ENCODE measurements around the gene CDC45.

CDC45 gene

DNA sequence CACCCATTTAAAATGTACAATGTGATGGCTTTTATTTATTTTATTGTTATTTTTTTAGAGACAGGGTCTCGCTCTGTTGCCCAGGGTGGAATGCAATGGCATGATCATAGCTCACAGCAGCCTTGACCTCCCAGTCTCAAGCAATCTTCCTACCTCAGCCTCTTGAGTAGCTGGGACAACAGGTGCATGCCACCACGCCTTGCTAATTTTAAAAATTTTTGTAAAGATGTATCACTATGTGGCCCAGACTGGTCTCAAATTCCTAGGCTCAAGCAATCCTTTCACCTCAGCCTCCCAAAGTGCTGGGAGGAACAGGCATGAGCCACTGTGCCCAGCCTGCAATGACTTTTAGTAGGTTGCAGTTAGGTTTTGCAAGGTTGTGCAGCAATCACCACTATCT lies 30.2 kb downstream of the CDC45 start:
- no peak overlapping the region for H3K18ac ChIP-seq (ENCODE audit: low read depth in 1 of 2, low read length in 2 of 2)
- H3K9ac ChIP-seq (ENCODE audit: low read length), result no peak overlapping the region
- no peak overlapping the region for H2AK5ac ChIP-seq (ENCODE audit: low read length, severe bottlenecking)
- no peaks in the 10 kb centered on the region for H3K79me1 ChIP-seq (replicated peaks; ENCODE audit: low read length, poor library complexity, severe bottlenecking)
- H3K4ac ChIP-seq (ENCODE audit: low read depth in 1 of 2, low read length in 2 of 2), result no peak overlapping the region
- no peak overlapping the region for H2AFZ ChIP-seq (ENCODE audit: low read depth, low read length)
- H3K27ac ChIP-seq (ENCODE audit: low read length, poor library complexity, severe bottlenecking), result no peak overlapping the region
- H3K4me2 ChIP-seq (ENCODE audit: low read length, poor library complexity, severe bottlenecking), result no peak overlapping the region
- peaks cover 0 to 23% of the 10 kb centered on the region in 2 experiments for H3K36me3 ChIP-seq (ENCODE audit: control insufficient read depth in 1 of 2, insufficient read depth in 2 of 2, low read depth in 1 of 2, low read length in 2 of 2)
- H2BK12ac ChIP-seq (ENCODE audit: low read length in 2 of 2), result no peak overlapping the region
- DNase-seq, result no peak
- peaks cover 10% of the 10 kb centered on the region for H3K9me3 ChIP-seq (ENCODE audit: control insufficient read depth, low read length)
- H4K91ac ChIP-seq (ENCODE audit: low read length), result no peak overlapping the region
- H3K23ac ChIP-seq (ENCODE audit: low read length in 2 of 2), result no peak overlapping the region
- no peak overlapping the region for H4K8ac ChIP-seq (ENCODE audit: low read length)
- WGBS, result 86% methylated on average over 1 of the region's 2 CpGs
- H3K4me1 ChIP-seq (ENCODE audit: control insufficient read depth, insufficient read depth, low read depth, low read length), result no peaks in the 10 kb centered on the region
- H3K27me3 ChIP-seq (ENCODE audit: control insufficient read depth in 1 of 2, insufficient read depth in 1 of 2, low read length in 2 of 2), result no peaks in the 10 kb centered on the region
- H2BK5ac ChIP-seq (ENCODE audit: low read depth, low read length, poor library complexity, severe bottlenecking), result no peak overlapping the region
- no peak overlapping the region for H2BK120ac ChIP-seq (ENCODE audit: low read depth, low read length)
- no peak overlapping the region for H3K14ac ChIP-seq (ENCODE audit: low read length in 2 of 2)
- no peak overlapping the region for H3K4me3 ChIP-seq (ENCODE audit: insufficient read depth in 1 of 2, low read depth in 1 of 2, low read length in 2 of 2)
- H2BK15ac ChIP-seq (ENCODE audit: low read depth, poor library complexity, severe bottlenecking), result no peak overlapping the region

DNA sequence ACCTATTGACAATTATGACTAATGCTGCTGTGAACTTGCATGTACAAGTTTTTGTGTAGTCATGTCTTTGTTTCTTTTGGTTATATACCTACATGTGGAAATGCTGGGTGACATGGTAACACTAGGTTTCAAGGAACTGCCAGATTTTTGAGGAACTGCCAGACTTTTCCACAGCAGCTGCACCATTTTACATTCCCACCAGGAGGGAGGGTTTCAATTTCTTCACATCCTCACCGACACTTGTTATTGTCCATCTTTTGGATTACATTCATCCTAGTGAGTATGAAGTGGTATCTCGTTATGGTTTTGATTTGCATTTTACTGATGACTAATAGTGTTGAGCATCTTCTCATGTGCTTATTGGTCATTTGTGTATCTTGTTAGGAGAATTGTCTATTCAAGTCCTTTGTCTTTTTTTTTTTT lies 31.2 kb downstream of the CDC45 start:
- 100% methylated on average over 1 of the region's 2 CpGs for WGBS

DNA sequence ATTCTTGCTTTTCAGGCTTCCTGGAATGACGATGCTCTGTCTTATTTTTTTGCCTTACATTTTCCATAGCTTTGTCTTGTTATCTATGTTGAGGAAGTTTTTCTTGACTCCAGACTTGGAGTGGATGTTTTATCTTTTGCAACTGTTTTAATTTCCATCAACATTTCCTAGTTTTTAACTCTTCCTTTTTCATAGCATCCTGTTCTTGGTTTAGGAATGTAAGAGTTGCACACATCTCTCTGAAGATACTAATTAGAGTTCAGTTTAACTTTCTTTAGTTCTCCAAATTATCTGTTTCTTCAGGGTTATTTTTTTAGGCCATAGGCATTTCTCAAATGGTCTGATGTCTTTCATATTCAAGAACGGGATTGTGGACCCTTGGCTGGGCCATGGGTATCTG lies 34.1 kb downstream of the CDC45 start:
- Histone ChIP-seq H3K4me1 (ENCODE audit: control insufficient read depth, insufficient read depth, low read depth, low read length) (no peaks in the 10 kb centered on the region), H3K27me3 (ENCODE audit: control insufficient read depth in 1 of 2, insufficient read depth in 1 of 2, low read length in 2 of 2) (no peaks in the 10 kb centered on the region), H2BK120ac (ENCODE audit: low read depth, low read length) (no peak overlapping the region), H3K9me3 (ENCODE audit: control insufficient read depth, low read length) (peaks cover 10% of the 10 kb centered on the region), H3K4me2 (ENCODE audit: low read length, poor library complexity, severe bottlenecking) (no peak overlapping the region), H2BK15ac (ENCODE audit: low read depth, poor library complexity, severe bottlenecking) (no peak overlapping the region), H3K23ac (ENCODE audit: low read length in 2 of 2) (no peak overlapping the region), H3K27ac (ENCODE audit: low read length, poor library complexity, severe bottlenecking) (no peak overlapping the region), H3K14ac (ENCODE audit: low read length in 2 of 2) (no peak overlapping the region), H3K36me3 (ENCODE audit: control insufficient read depth in 1 of 2, insufficient read depth in 2 of 2, low read depth in 1 of 2, low read length in 2 of 2) (peaks cover 0 to 19% of the 10 kb centered on the region in 2 experiments), H2AK5ac (ENCODE audit: low read length, severe bottlenecking) (no peak overlapping the region), H2BK5ac (ENCODE audit: low read depth, low read length, poor library complexity, severe bottlenecking) (no peak overlapping the region), H3K9ac (ENCODE audit: low read length) (no peak overlapping the region), H3K79me1 (replicated peaks; ENCODE audit: low read length, poor library complexity, severe bottlenecking) (no peaks in the 10 kb centered on the region), H3K4ac (ENCODE audit: low read depth in 1 of 2, low read length in 2 of 2) (no peak overlapping the region), H3K18ac (ENCODE audit: low read depth in 1 of 2, low read length in 2 of 2) (no peak overlapping the region), H2BK12ac (ENCODE audit: low read length in 2 of 2) (no peak overlapping the region), H4K8ac (ENCODE audit: low read length) (no peak overlapping the region), H2AFZ (ENCODE audit: low read depth, low read length) (no peak overlapping the region), H3K4me3 (ENCODE audit: insufficient read depth in 1 of 2, low read depth in 1 of 2, low read length in 2 of 2) (no peak overlapping the region), H4K91ac (ENCODE audit: low read length) (no peak overlapping the region)
- 97% methylated on average over 1 of the region's 2 CpGs for WGBS
- no peak for DNase-seq

More for the DNA sequence above, 31.2 kb downstream of the CDC45 start:
- no peak overlapping the region for H2BK5ac ChIP-seq (ENCODE audit: low read depth, low read length, poor library complexity, severe bottlenecking)
- no peak for DNase-seq
- H2AK5ac ChIP-seq (ENCODE audit: low read length, severe bottlenecking), result no peak overlapping the region
- no peak overlapping the region for H3K27ac ChIP-seq (ENCODE audit: low read length, poor library complexity, severe bottlenecking)
- no peak overlapping the region for H3K14ac ChIP-seq (ENCODE audit: low read length in 2 of 2)
- no peak overlapping the region for H4K8ac ChIP-seq (ENCODE audit: low read length)
- H2BK12ac ChIP-seq (ENCODE audit: low read length in 2 of 2), result no peak overlapping the region
- H3K36me3 ChIP-seq (ENCODE audit: control insufficient read depth in 1 of 2, insufficient read depth in 2 of 2, low read depth in 1 of 2, low read length in 2 of 2), result peaks cover 0 to 22% of the 10 kb centered on the region in 2 experiments
- H3K9ac ChIP-seq (ENCODE audit: low read length), result no peak overlapping the region
- H3K4me3 ChIP-seq (ENCODE audit: insufficient read depth in 1 of 2, low read depth in 1 of 2, low read length in 2 of 2), result no peak overlapping the region
- no peaks in the 10 kb centered on the region for H3K79me1 ChIP-seq (replicated peaks; ENCODE audit: low read length, poor library complexity, severe bottlenecking)
- H3K4me2 ChIP-seq (ENCODE audit: low read length, poor library complexity, severe bottlenecking), result no peak overlapping the region
- H4K91ac ChIP-seq (ENCODE audit: low read length), result no peak overlapping the region
- H3K4me1 ChIP-seq (ENCODE audit: control insufficient read depth, insufficient read depth, low read depth, low read length), result no peaks in the 10 kb centered on the region
- peaks cover 10% of the 10 kb centered on the region for H3K9me3 ChIP-seq (ENCODE audit: control insufficient read depth, low read length)
- no peak overlapping the region for H2BK120ac ChIP-seq (ENCODE audit: low read depth, low read length)
- H3K18ac ChIP-seq (ENCODE audit: low read depth in 1 of 2, low read length in 2 of 2), result no peak overlapping the region
- no peak overlapping the region for H3K4ac ChIP-seq (ENCODE audit: low read depth in 1 of 2, low read length in 2 of 2)
- no peak overlapping the region for H3K23ac ChIP-seq (ENCODE audit: low read length in 2 of 2)
- H3K27me3 ChIP-seq (ENCODE audit: control insufficient read depth in 1 of 2, insufficient read depth in 1 of 2, low read length in 2 of 2), result no peaks in the 10 kb centered on the region
- no peak overlapping the region for H2AFZ ChIP-seq (ENCODE audit: low read depth, low read length)
- no peak overlapping the region for H2BK15ac ChIP-seq (ENCODE audit: low read depth, poor library complexity, severe bottlenecking)

DNA sequence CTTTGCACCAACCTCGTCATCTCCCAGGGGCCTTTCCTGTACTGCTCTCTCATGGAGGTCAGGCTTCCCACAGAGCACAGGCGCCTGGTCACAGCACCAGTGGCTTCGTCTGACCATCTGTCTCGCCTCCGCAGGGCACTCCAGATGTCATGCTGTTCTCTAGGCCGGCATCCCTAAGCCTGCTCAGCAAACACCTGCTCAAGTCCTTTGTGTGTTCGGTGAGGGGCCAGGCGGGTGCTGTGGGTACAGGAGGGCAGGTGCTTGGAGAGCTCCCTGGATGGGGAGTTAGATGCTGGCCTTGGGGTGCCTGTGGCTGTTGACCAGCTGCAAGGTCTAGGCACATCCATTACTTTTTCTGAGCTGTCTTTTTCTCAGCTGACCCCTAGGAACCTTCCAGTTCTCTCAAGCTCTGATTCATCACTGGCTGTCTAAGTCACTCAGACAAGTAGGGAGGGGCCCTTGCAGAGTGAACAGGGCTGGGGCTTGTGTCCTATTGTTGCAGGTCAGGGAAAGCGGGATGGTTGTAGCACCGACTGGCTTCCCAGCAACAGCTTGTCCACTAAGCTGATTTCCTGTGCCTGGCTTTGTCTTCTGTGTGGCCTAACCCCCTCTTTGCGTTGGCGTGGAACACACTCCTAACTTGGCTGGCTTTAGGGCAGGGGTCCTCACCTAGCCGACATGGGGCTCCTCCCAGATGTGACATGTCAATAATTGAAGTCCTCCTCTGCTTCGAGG lies 35.3 kb downstream of the CDC45 start:
- 98% methylated on average over 14 of the region's 14 CpGs for WGBS
- DNase-seq, result peak; percentile 2
- Histone ChIP-seq H3K79me1 (replicated peaks; ENCODE audit: low read length, poor library complexity, severe bottlenecking) (no peaks in the 10 kb centered on the region), H2BK120ac (ENCODE audit: low read depth, low read length) (no peak overlapping the region), H2BK5ac (ENCODE audit: low read depth, low read length, poor library complexity, severe bottlenecking) (peak overlapping the region; percentile 39), H3K9me3 (ENCODE audit: control insufficient read depth, low read length) (peaks cover 10% of the 10 kb centered on the region), H3K4me1 (ENCODE audit: control insufficient read depth, insufficient read depth, low read depth, low read length) (no peaks in the 10 kb centered on the region), H3K4me3 (ENCODE audit: insufficient read depth in 1 of 2, low read depth in 1 of 2, low read length in 2 of 2) (no peak overlapping the region), H4K91ac (ENCODE audit: low read length) (no peak overlapping the region), H3K36me3 (ENCODE audit: control insufficient read depth in 1 of 2, insufficient read depth in 2 of 2, low read depth in 1 of 2, low read length in 2 of 2) (peaks cover 0 to 19% of the 10 kb centered on the region in 2 experiments), H3K4ac (ENCODE audit: low read depth in 1 of 2, low read length in 2 of 2) (no peak overlapping the region), H2AK5ac (ENCODE audit: low read length, severe bottlenecking) (no peak overlapping the region), H4K8ac (ENCODE audit: low read length) (peak overlapping the region; percentile 51), H2BK15ac (ENCODE audit: low read depth, poor library complexity, severe bottlenecking) (no peak overlapping the region), H3K9ac (ENCODE audit: low read length) (no peak overlapping the region), H2BK12ac (ENCODE audit: low read length in 2 of 2) (no peak overlapping the region), H3K18ac (ENCODE audit: low read depth in 1 of 2, low read length in 2 of 2) (no peak overlapping the region), H3K4me2 (ENCODE audit: low read length, poor library complexity, severe bottlenecking) (no peak overlapping the region), H2AFZ (ENCODE audit: low read depth, low read length) (no peak overlapping the region), H3K14ac (ENCODE audit: low read length in 2 of 2) (no peak overlapping the region), H3K27me3 (ENCODE audit: control insufficient read depth in 1 of 2, insufficient read depth in 1 of 2, low read length in 2 of 2) (no peaks in the 10 kb centered on the region), H3K27ac (ENCODE audit: low read length, poor library complexity, severe bottlenecking) (no peak overlapping the region), H3K23ac (ENCODE audit: low read length in 2 of 2) (no peak overlapping the region)
